GM08714 (cell line): ENCODE data around the gene ULBP2.
"Not testable (repeated sequence)": the region's sequence is repeated elsewhere in the genome, so short reads cannot be mapped to it uniquely, and the experiment has no call there.

ENCODE experiments used
- H3K4me3 ChIP-seq: fragments of 200-500 bp; sonication (Bioruptor generic); 2 replicates; pipeline ENCODE4 v1.5.1; 2014; ENCODE audit warnings: mild to moderate bottlenecking, low read length, inconsistent platforms
- ZNF274 ChIP-seq: IDR thresholded peaks from 2 replicates; pipeline ENCODE4 v1.6.1; 2012; ENCODE audit warnings: mild to moderate bottlenecking, low read depth, low read length

Gene ULBP2

DNA sequence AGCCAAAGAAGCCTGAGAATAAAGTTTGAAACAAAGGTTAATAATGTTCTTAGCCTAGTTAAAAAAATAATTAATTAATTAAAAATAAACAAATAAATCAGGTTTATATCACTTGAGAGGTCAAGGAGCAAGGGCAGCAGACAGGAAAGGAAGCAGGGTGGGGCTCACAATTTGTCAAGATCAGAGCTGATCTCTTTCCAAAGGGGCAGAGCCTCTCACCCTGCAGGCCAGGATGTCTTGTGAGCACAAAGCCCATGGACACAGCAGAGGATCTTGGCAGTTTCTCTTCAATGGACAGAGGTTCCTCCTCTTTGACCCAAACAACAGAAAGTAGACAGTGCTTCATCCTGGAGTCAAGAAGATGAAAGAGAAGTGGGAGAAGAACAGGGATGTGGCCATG is 36.8 kb downstream of the ULBP2 start:
- TF ChIP-seq ZNF274: no peak
- H3K4me3 ChIP-seq: no peak overlapping the region

DNA sequence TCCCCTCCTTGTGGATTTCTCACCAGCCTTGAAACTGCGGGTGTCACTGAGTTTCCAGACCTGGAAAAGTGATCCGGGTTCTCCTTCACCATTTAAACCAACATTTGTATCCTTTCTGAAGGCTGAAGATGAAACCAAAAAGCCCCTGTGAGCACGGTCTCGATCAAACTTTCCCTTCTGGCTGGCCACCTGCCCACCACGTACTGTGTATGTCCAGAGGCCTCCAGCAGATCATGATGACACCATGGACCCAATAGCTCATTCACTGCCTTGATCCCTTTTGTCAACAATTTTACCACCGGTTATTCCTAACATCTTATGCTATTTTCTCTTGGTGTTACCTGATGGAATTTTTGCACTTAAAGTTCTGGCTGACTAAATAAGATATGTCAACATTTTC is 37.5 kb downstream of the ULBP2 start:
- no peak for TF ChIP-seq ZNF274
- no peak overlapping the region for H3K4me3 ChIP-seq

DNA sequence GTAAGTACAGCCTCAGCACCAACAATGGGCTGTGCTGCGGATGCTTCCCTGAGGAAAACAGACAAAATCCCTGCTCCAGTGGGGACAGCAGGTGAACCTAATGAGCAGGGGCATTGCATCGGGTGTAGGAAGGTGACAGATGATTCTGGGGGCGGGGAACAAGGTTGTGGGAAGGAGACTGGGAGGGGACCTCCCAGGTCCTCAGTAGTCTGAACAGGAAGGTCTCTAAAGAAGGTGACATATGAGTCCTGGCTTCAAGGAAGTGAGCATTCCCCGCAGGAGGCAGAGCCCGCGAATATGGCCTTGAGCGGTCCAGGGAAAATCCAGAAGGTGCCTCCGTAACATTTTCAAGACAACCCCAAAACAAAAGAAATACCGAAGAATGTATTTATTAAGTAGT is 41.3 kb downstream of the ULBP2 start:
- H3K4me3 ChIP-seq: no peak overlapping the region
- no peak for TF ChIP-seq ZNF274

GRCh38 chr6:149984773-149985172 is 43.0 kb downstream of the ULBP2 start:
- H3K4me3 ChIP-seq: no peak overlapping the region
- no peak for TF ChIP-seq ZNF274

- TF ChIP-seq ZNF274: no peak
- H3K4me3 ChIP-seq: no peak overlapping the region
These were observed 43.7 kb downstream of the ULBP2 start for GRCh38 chr6:149985481-149985937.

DNA sequence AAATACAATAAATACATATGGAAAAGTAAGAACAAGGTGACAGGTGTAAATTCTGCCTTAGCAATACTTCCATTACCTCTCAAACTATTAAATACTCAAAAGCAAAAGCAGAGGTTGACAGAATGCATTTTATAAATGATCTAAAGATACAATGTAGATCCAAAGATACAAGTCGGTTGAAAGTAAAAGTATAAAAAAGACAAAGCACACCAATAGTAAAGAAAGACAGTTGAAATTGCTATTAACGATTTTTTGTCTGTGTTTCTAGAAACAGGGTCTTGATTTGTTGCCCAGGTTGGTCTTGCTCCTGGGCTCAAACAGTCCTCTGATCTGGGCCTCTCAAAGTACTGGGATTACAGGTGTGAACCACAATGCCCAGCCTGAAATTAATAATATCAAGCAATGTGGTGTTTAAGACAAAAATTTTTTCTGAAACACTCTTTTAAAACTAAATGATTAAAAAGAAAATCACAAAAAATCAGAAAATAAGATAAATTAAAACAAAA is 45.8 kb downstream of the ULBP2 start:
- no peak for TF ChIP-seq ZNF274

GRCh38 chr6:149988550-149989346 is 46.9 kb downstream of the ULBP2 start:
- no peak overlapping the region for H3K4me3 ChIP-seq
- no peak for TF ChIP-seq ZNF274

More for the DNA sequence above, 45.8 kb downstream of the ULBP2 start:
- no peak overlapping the region for H3K4me3 ChIP-seq

DNA sequence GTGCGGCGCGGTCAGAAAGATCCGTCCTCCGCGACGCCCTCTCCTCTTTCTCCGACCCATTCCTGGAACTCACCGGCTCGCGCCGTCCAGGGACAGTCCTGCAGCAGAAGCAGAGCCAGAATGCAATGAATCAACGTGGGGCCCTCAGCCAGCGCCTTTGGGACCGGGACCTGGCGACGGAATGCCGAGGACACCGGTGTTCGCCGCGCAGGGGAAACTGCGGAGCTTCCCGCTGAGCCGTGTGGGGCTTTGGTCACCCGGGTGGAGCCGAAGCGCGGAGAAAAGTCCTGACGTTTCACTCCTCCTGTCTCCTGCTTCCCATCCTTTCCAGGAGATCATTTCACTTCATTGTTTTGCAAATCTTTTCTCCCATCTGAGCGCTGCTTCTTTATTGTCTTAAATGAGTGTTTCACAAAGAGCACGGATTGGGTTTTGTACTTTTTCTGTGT is 48.4 kb downstream of the ULBP2 start:
- H3K4me3 ChIP-seq: peak overlapping the region; percentile 27
- no peak for TF ChIP-seq ZNF274

- TF ChIP-seq ZNF274: no peak
These were observed 49.1 kb downstream of the ULBP2 start for GRCh38 chr6:149990661-149991471.

GRCh38 chr6:149991472-149991795 is 49.6 kb downstream of the ULBP2 start:
- H3K4me3 ChIP-seq: not testable (repeated sequence)

More at GRCh38 chr6:149990661-149991471, 49.1 kb downstream of the ULBP2 start:
- H3K4me3 ChIP-seq: peak overlapping the region; percentile 27

- no peak overlapping the region for H3K4me3 ChIP-seq
These were observed 50.0 kb downstream of the ULBP2 start for GRCh38 chr6:149991838-149992237.

GRCh38 chr6:149995235-149995750 is 53.5 kb downstream of the ULBP2 start:
- no peak for TF ChIP-seq ZNF274
- no peak overlapping the region for H3K4me3 ChIP-seq

More at GRCh38 chr6:149991838-149992237, 50.0 kb downstream of the ULBP2 start:
- TF ChIP-seq ZNF274: no peak

DNA sequence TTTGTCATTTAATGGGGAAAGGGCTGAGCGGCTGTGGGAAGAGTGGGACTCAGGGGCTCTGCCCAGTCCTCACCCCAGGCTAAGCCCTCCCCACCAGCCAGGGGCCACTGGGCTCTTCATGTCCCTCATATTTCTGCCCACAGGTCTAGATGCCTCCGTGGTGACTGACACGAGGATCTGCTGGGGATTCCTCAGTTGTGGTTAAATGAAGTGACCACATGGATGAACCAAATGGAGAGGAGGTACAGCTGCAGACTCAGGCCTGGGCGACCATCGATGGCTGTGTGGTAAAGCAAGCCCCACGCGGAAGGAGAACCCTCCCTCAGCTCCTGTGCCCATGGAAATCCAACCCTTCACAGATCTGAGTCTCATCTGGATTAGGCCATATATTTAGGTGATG is 54.2 kb downstream of the ULBP2 start:
- H3K4me3 ChIP-seq: no peak overlapping the region
- no peak for TF ChIP-seq ZNF274
